Left renal cortex interstitium (tissue), 4 donors: ENCODE measurements around the gene TACSTD2. TPM values are rescaled to one million over a fixed set of nuclear protein-coding genes. Genes with fewer than 3 reads are reported as not detected.

Experiments
- polyA plus RNA-seq, 4 donors: library from polyadenylated mRNA; unstranded; fragments of 120-200 nt; gene quantifications; one replicate each; pipeline ENCODE4 v1.2.1, GENCODE V29; 2013; ENCODE audit not compliant: insufficient read length in 4 of 4

The TACSTD2 gene
- polyA plus RNA-seq, 4 donors: 27.4 to 53.8 (median 40.4) TPM

Other genes starting within 250 kb of the TACSTD2 start
- 10 to 100 TPM; 24.6 to 40.1 (median 36.1) TPM for gene OMA1, start 30.5 kb downstream of the TACSTD2 start, polyA plus RNA-seq
- gene MYSM1, start 122.8 kb upstream of the TACSTD2 start, polyA plus RNA-seq: 10 to 100 TPM; 24.5 to 55.3 (median 34.7) TPM
- 100 to 1,000 TPM in 1 of 4 donors, 10 to 100 TPM in 3; 55.4 to 214 (median 88.0) TPM for gene JUN, start 206.8 kb upstream of the TACSTD2 start, polyA plus RNA-seq